GM21723 (cell line): ENCODE measurements around the gene TRIP6.

ENCODE experiments used
- ATAC-seq: cut with Tn5 transposase; IDR thresholded peaks from one replicate; pipeline ENCODE4 v1.9.1; 2021; ENCODE audit warnings: mild to moderate bottlenecking, moderate library complexity; ENCODE audit not compliant: unreplicated experiment

Gene TRIP6

DNA sequence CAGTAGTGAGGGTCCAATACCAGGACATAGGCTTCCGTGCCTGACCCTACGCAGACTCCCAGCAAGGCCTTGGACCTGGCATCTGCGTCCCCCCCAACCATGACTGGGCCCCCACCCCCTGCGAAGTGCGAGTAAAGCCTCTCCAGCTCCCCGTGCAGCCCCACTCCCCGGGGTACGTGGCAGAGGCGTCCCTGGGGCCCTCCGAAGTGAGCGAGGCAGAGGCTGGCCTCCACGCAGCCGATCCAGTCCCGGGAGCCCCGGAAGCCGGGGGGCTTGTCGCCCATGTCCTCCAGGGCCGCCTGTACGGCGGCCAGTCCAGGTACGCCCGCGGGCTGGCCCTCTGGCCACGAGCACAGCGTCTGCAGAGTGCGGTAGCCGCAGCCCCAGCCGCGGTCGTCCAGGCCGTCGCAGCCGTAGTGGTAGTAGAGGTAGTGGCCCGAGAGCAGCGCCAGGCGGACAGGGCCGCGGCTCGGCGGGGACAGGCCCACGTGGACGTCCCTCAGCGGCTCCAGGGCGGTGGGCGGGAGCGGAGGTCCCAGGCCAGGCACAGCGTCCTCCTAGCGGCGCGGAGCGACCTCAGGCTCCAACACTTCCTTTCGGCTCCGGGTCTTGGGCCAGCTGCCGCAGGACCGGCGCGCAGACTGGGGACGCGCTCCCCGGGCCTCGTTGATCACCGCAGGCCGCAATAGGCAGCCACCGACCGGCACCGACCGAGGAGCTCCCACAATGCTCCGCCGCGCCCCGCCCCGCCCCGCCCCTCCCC lies 22.0 kb downstream of the TRIP6 start, which contains the start of gene UFSP1:
TSS of gene UFSP1 (minus strand) at position 728 of the 763 bp plus-strand sequence. CDS start at position 284, 444 bp downstream.
- peak; percentile 26 for ATAC-seq

- no peak for ATAC-seq
Measured at GRCh38 chr7:100890653-100891567, 23.7 kb downstream of the TRIP6 start.

GRCh38 chr7:100891568-100892247 lies 24.5 kb downstream of the TRIP6 start:
- no peak for ATAC-seq

- ATAC-seq = no peak
Measured at GRCh38 chr7:100892364-100893317, 25.5 kb downstream of the TRIP6 start.

- no peak for ATAC-seq
Measured at GRCh38 chr7:100893318-100893895, 26.2 kb downstream of the TRIP6 start.

- no peak for ATAC-seq
Measured at GRCh38 chr7:100893910-100894721, 26.9 kb downstream of the TRIP6 start.

GRCh38 chr7:100894860-100895700 lies 27.9 kb downstream of the TRIP6 start:
- no peak for ATAC-seq

- no peak for ATAC-seq
Measured at GRCh38 chr7:100895701-100895955, 28.4 kb downstream of the TRIP6 start, which contains the start of gene ACHE. Gene ACHE (minus strand): TSS chr7:100895888. CDS start chr7:100894232, 1,656 bp downstream.

GRCh38 chr7:100895956-100896731 lies 29.0 kb downstream of the TRIP6 start:
- no peak for ATAC-seq

DNA sequence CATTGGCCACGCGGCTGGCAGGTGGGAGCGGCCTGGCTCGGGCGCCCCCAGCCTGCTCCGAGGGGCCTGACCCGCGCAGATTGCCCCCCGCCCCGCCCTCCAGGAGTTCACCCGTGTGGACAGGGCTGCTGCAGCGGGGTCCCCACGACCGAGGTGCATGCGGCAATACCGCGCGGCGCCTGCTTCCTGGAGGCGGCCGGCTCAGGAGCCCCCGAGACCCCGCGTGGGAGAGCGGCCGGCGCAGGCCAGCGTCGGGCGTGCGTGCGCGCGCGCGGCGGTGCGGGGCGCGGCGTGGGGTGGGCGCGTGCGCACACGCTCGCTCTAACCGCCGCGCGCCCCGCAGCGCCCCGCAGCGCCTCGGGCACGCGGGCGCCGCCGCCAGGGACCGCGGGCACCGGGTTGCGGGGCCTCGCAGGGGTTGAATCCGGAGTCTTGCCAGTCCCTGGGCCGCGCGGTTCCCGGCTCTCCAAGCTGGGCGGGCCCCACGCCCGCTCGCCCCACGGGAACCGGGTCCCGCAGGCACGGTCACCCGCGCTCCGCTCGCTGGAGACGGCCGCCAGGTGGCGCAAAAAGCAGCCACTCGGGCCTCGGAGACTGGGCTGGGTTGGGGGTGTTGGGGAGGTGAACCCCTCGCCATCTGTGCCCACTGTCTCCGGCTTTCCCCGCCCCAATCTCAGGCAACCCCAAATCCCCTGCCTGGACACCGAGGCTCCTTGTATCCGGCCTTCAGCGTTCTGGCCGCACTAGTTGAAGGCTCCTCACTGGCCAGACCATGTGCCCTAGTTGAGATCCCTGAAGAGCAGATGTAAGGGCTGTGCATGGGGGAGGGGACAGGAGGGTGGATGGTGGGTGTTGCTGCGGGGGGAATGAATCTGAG lies 29.8 kb downstream of the TRIP6 start:
- no peak for ATAC-seq

GRCh38 chr7:100897772-100898454 lies 30.7 kb downstream of the TRIP6 start:
- no peak for ATAC-seq

- no peak for ATAC-seq
Measured at GRCh38 chr7:100899432-100899831, 32.2 kb downstream of the TRIP6 start.

DNA sequence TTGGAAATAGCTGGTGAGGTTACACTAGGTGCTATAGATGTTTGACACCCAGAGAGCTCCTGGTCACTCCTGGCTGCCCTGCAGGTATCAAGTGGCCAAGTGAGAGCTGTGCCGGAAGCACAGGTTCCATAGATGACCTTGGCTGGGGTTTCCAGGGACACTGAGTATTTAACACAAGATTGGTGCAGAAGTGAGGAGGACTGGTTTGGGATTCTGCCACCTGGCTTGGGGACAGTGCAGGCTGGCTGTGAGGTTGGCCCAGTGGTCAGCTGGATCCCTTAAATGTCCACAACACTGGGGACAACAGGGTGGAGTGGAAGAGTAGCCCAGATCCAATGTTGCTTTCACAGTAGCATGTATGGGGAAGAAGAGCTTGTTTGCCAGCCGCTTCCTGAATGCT lies 33.8 kb downstream of the TRIP6 start:
- ATAC-seq = no peak

DNA sequence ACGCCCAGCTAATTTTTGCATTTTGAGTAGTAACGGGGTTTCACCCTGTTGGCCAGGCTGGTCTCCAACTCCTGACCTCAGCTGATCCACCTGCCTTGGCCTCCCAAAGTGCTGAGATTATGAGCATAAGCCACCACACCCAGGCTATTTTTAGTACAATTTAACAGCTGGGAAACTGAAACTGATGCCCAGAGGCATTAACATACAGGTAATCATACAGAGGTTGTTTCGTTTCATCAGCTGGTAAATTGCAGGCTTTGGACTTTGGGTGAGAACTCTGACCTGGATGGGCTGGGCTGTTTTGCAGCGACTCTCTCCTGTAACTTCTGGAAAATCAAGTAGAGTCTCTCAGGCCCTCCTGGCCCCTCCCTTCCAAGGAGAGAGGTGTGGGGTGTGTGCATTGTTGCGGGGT lies 34.7 kb downstream of the TRIP6 start:
- no peak for ATAC-seq

DNA sequence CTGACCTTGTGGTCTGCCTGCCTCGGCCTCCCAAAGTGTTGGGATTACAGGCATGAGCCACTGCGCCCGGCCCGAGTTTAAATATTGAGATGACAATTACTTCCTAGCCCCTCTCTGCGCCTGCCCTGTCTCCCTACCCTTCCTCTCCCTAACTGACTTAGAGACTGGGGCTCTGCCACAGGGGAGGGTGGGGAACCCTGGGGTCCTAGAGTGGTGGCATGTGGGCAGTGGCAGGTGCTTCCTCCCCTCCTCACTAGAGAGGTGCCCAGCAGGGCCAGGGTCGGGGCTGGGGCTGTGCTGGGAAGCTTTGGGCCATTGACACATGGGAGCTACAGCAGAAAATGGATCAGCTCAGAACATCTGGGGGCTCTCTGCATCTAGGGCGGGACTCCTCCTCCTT lies 35.5 kb downstream of the TRIP6 start:
- no peak for ATAC-seq

DNA sequence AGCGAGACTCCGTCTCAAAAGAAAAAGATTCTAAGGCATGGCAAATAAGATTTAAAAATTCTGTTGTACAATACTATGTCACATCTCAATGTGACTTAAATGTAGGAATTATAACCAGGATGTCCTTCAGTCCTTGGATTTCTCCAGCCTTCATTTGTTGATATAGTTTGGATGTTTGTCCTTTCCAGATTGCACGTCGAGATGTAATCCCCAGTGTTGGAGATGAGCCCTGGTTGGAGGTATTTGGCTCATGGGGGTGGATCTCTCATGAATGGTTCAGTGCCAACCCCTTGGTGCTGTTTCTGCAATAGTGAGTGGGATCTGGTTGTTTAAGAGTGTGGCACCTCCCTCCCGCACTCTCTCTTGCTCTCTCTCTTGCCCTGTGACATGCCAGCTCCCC lies 41.3 kb downstream of the TRIP6 start:
- ATAC-seq = no peak
